ENCODE data around the gene SCGB2A2. TPM values are rescaled to one million over a fixed set of nuclear protein-coding genes. Genes with fewer than 3 reads are reported as not detected.

SCGB2A2 gene
- total RNA-seq, 6 experiments from 2014 or later: not detected

- H3K27me3 Mint-ChIP-seq (ENCODE audit: insufficient read depth): peaks cover 29% of the 10 kb centered on the region
- H3K9me3 Mint-ChIP-seq: no peaks in the 10 kb centered on the region
- H3K27ac Mint-ChIP-seq: no peak within 1 kb of the TSS
- no peak within 1 kb of the TSS for H3K4me3 Mint-ChIP-seq
- H3K4me1 Mint-ChIP-seq (ENCODE audit: low read depth): no peaks in the 10 kb centered on the region
- TF ChIP-seq CTCF (IDR thresholded peaks at IDR 0.05): no peak
- H3K36me3 Mint-ChIP-seq (ENCODE audit: low read depth): no peaks in the 10 kb centered on the region
- DNase-seq: no peak
Observed at GRCh38 chr11:62298975-62299374, 29.0 kb downstream of the SCGB2A2 start, which contains the start of gene SCGB1D4. Gene SCGB1D4 (minus strand): TSS chr11:62299075. CDS start chr11:62299010, 65 bp downstream.

GRCh38 chr11:62306227-62306626 lies 36.3 kb downstream of the SCGB2A2 start:
- no peak for TF ChIP-seq CTCF (IDR thresholded peaks at IDR 0.05)
- Mint-ChIP-seq H3K4me1 (ENCODE audit: low read depth) (no peaks in the 10 kb centered on the region), H3K27me3 (ENCODE audit: insufficient read depth) (peaks cover 13% of the 10 kb centered on the region), H3K9me3 (no peaks in the 10 kb centered on the region), H3K4me3 (no peak overlapping the region), H3K27ac (no peak overlapping the region), H3K36me3 (ENCODE audit: low read depth) (no peaks in the 10 kb centered on the region)
- DNase-seq: no peak

- H3K4me1 Mint-ChIP-seq (ENCODE audit: low read depth): no peaks in the 10 kb centered on the region
- no peaks in the 10 kb centered on the region for H3K9me3 Mint-ChIP-seq
- H3K27me3 Mint-ChIP-seq (ENCODE audit: insufficient read depth): peaks cover 14% of the 10 kb centered on the region
- no peak for DNase-seq
- no peaks in the 10 kb centered on the region for H3K36me3 Mint-ChIP-seq (ENCODE audit: low read depth)
- H3K27ac Mint-ChIP-seq: no peak overlapping the region
- no peak overlapping the region for H3K4me3 Mint-ChIP-seq
- no peak for TF ChIP-seq CTCF (IDR thresholded peaks at IDR 0.05)
Observed at GRCh38 chr11:62307950-62308349, 38.0 kb downstream of the SCGB2A2 start.

GRCh38 chr11:62309991-62310390 lies 40.0 kb downstream of the SCGB2A2 start:
- no peak overlapping the region for H3K27ac Mint-ChIP-seq
- no peaks in the 10 kb centered on the region for H3K9me3 Mint-ChIP-seq
- H3K27me3 Mint-ChIP-seq (ENCODE audit: insufficient read depth): peaks cover 22% of the 10 kb centered on the region
- no peak for TF ChIP-seq CTCF (IDR thresholded peaks at IDR 0.05)
- DNase-seq: no peak
- H3K4me1 Mint-ChIP-seq (ENCODE audit: low read depth): no peaks in the 10 kb centered on the region
- H3K4me3 Mint-ChIP-seq: no peak overlapping the region
- H3K36me3 Mint-ChIP-seq (ENCODE audit: low read depth): no peaks in the 10 kb centered on the region

- H3K27ac Mint-ChIP-seq: no peak overlapping the region
- no peaks in the 10 kb centered on the region for H3K9me3 Mint-ChIP-seq
- H3K36me3 Mint-ChIP-seq (ENCODE audit: low read depth): no peaks in the 10 kb centered on the region
- H3K4me3 Mint-ChIP-seq: no peak overlapping the region
- H3K4me1 Mint-ChIP-seq (ENCODE audit: low read depth): no peaks in the 10 kb centered on the region
- no peak for DNase-seq
- TF ChIP-seq CTCF (IDR thresholded peaks at IDR 0.05): no peak
- H3K27me3 Mint-ChIP-seq (ENCODE audit: insufficient read depth): peaks cover 43% of the 10 kb centered on the region
Observed at GRCh38 chr11:62315431-62315830, 45.5 kb downstream of the SCGB2A2 start.

- no peak for DNase-seq
- Mint-ChIP-seq H3K27ac (no peak overlapping the region), H3K27me3 (ENCODE audit: insufficient read depth) (peaks cover 44% of the 10 kb centered on the region), H3K36me3 (ENCODE audit: low read depth) (no peaks in the 10 kb centered on the region), H3K4me3 (no peak overlapping the region), H3K4me1 (ENCODE audit: low read depth) (no peaks in the 10 kb centered on the region), H3K9me3 (no peaks in the 10 kb centered on the region)
- no peak for TF ChIP-seq CTCF (IDR thresholded peaks at IDR 0.05)
Observed at GRCh38 chr11:62322524-62322923, 52.6 kb downstream of the SCGB2A2 start.
